ENCODE results near the gene SREK1.

Gene SREK1

GRCh38 chr5:66224773-66225553, 80.9 kb downstream of the SREK1 start:
- DNase-seq = no peak

GRCh38 chr5:66230551-66230950, 86.5 kb downstream of the SREK1 start:
- no peak for DNase-seq

- DNase-seq = no peak
These were observed 87.4 kb downstream of the SREK1 start for GRCh38 chr5:66231508-66231907.

GRCh38 chr5:66232275-66232674, 88.2 kb downstream of the SREK1 start:
- DNase-seq = no peak

- no peak for DNase-seq
These were observed 88.8 kb downstream of the SREK1 start for GRCh38 chr5:66232706-66233445.
